Sciatic nerve (tissue), 2 donors: ENCODE data around the gene FKBP8. TPM values are rescaled to one million over a fixed set of nuclear protein-coding genes. Genes with fewer than 3 reads are reported as not detected.

Source experiments
- ATAC-seq: fragments of 200-7000 bp; cut with Tn5 transposase; one replicate; pipeline ENCODE4 v1.9.1; 2020; ENCODE audit warnings: mild to moderate bottlenecking, moderate library complexity
- DNase-seq: peaks from one replicate; pipeline ENCODE4 v3.0.0-alpha.2; 2020; ENCODE audit warnings: low spot score
- intact Hi-C: fragments of 100-400 bp; cut with DNase I; formaldehyde crosslinking; loops from one replicate; pipeline ENCODE4 v1.14.2; 2022
- total RNA-seq: library from RNA; stranded (reverse); fragmentation: NEBNext Ultra II Directional; extraction: Animal tissue kit (Norgen Biotek cat#: 25700); gene quantifications from one replicate; pipeline ENCODE4 v1.2.1, GENCODE V29; 2021
- donor health status: DM: no; HTN: no; CAD: no.
- donor health status: DM: no; HTN: no; CAD: no.

FKBP8 gene
- total RNA-seq, 1 donor from 2014 or later, result 296 TPM

GRCh38 chr19:18506101-18506930, 37.1 kb downstream of the FKBP8 start:
- intact Hi-C loops, result no loop called here
- DNase-seq (no peak), ATAC-seq (no peak)

DNA sequence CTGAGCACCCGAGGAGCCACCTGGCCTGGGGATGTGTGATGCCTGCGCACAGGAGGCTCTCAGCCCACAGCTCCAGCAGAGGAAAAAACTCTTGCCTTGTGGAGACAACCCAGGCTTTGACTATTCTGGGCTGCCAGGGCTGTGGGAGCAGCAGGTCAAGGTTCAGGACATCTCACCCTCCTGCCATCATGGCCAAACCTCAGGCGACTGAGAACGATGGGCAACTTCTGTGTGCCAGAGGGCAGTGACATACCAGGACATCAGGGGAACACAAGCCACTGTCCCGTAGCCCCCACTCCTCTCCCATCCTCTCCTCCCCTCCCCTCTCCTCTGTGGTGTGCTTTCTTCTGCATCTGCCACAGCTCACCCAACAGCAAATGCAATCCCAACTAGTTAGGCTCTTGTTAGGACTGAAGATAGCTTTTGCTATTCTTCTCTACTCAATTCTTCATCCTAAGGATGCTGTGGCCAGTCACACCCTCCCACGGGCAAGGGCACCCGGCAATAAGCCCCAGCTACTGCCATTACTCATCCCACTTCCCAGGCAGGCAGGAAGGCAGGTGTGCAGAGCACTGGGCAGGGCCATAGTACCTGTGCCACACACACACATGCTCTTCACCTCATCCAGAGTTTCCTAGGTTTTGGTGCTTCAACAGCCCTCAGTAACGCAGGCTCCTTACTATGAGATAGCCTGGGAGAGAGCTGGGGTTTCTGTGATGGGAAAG, 38.3 kb downstream of the FKBP8 start:
- ATAC-seq, result no peak
- intact Hi-C loops, result no loop called here
- DNase-seq, result no peak

- DNase-seq (no peak), ATAC-seq (no peak)
- intact Hi-C loops, result no loop called here
Observed at GRCh38 chr19:18503971-18504885, 39.1 kb downstream of the FKBP8 start.

GRCh38 chr19:18503337-18503970, 39.9 kb downstream of the FKBP8 start:
- no peak for ATAC-seq
- DNase-seq, result no peak
- intact Hi-C loops, result no loop called here

GRCh38 chr19:18502638-18503294, 40.6 kb downstream of the FKBP8 start:
- DNase-seq (no peak), ATAC-seq (peak; percentile 56)
- intact Hi-C loops, result no loop called here

DNA sequence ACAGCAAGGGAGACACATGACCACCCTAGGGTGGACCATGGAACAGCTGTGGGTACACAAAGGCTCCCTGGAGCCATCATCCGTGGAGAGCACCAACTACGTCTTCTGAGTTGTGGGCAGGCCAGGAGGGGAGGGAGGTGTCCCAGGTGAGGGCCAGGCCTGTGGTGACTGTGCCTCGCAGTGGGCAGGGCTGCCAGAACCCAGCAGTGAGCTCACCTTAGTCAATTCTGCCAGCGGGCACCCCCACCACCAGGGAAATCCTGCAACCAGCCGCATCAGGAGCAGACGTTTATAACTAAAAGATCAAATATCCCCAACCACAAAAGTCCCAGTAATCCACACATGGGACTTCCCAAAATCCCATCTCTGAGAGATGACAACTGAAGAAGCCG, 41.1 kb downstream of the FKBP8 start:
- ATAC-seq (no peak), DNase-seq (no peak)
- intact Hi-C loops, result no loop called here

GRCh38 chr19:18501832-18502231, 41.5 kb downstream of the FKBP8 start:
- DNase-seq (no peak), ATAC-seq (peak; percentile 27)
- intact Hi-C loops, result no loop called here

DNA sequence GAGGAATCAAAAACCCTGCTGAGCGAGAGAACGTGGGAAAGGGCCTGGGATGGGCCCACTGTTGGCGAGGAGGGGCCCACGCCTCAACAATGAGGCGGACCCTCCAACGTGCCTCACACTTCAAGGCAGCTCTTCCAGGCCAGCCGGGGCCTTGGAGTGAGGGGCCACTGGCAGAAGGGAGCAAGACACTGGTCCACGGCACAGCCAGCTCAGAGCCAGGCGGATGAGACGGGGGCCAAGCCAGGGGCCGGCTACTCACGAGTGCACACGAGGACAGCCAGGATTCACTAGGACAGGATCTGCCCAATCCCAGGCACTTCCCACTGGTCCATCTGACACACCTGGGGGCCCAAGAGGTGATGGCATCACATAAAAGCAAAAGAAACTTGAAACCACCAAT, 42.0 kb downstream of the FKBP8 start:
- intact Hi-C loops, result no loop called here
- DNase-seq (no peak), ATAC-seq (no peak)

DNA sequence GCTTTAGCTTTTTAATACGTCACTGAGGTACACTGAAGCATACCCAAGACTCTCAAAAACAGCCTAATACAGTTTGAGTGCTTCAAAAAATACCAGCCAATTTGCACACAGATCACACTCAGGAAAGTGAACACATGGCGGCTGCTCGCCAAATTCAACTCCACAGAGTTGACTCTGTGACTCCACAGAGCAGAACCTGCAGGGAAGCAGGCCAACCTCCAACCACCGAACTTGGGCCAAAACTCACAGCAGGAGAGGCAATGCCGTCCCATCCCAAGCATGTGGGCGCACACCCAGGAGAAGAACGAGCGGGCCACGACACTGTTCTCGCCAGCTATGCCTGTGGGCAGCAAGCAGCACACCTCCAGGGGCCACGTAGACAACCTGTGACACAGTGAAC, 42.6 kb downstream of the FKBP8 start:
- peak; percentile 29 for ATAC-seq
- intact Hi-C loops, result no loop called here
- no peak for DNase-seq

DNA sequence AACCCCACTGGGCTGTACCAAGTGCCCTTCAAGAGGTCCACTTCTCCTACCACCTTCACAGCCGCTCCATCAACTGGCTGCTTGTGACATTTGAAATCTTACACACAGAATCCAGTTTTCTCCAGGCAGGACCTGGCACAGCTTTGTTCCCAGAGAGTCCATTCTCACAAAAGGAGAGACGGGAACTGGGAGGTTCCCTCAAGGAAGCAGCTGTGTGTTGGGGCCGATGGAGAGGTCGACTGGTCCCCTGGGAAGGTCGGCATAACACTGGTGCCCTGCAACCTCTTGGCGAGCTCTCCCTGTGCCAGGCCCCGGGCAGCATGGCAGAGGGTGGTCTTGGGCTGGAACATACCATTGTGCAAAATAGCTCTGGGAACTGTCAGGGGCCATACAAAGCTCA, 43.0 kb downstream of the FKBP8 start:
- ATAC-seq, result peak; percentile 31
- DNase-seq, result no peak
- intact Hi-C loops, result no loop called here

GRCh38 chr19:18499055-18499775, 44.2 kb downstream of the FKBP8 start:
- no peak for ATAC-seq
- intact Hi-C loops, result no loop called here
- DNase-seq, result no peak

GRCh38 chr19:18496980-18497256, 46.5 kb downstream of the FKBP8 start:
- intact Hi-C loops, result no loop called here
- no peak for ATAC-seq
- no peak for DNase-seq

DNA sequence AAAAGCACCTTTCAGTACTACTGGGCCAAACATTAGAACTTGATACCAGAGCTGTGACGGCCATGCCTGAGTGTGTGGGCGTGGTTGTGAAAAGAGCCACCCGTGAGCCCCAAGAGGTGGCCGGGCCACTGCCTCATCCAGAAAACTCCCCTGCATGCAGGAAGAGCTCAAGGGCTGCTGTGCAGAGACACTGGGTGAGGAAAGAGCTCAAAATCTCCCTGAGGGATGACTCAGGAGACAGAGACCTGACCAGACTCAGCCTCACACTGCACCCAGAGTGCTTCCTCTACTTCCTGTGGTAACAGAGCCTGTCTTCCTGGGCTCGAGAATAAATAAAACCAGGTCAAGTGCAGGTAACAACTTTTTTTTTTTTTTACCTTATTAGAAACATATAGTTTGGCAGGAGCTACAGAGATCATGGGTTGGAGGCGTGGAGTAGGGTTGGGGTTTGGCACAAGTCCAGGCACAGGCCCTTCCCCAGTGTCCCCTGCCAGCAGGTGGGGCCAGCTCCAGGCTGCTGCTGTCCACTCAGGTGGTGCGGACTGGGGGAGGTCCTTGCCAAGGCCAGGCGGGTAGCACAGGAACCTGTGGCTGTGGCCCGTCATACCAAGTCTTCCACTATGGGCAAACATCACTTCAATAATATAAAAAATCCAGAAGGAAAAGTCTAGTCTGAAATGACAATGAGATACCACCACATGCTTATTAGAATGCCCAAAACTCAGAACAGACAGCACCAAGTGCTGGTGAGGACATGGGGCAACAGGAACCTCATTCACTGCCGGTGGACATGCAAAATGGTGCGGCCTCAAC, 47.0 kb downstream of the FKBP8 start:
- DNase-seq, result no peak
- intact Hi-C loops, result no loop called here
- no peak for ATAC-seq

- intact Hi-C loops, result no loop called here
- ATAC-seq (no peak), DNase-seq (no peak)
Observed at GRCh38 chr19:18495204-18495911, 48.0 kb downstream of the FKBP8 start.

DNA sequence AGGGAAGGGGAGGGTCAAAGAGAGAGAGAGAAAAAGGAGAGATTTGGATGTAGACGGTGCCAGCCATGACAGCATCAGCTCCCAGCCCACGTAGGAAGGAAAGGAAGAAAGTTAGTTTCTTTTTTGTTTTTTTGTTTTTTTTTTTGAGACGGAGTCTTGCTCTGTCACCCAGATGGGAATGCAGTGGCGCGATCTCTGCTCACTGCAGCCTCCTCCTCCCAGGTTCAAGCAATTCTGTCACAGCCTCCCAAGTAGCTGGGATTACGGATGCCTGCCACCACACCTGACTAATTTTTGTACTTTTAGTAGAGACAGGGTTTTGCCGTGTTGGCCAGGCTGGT, 49.1 kb downstream of the FKBP8 start:
- intact Hi-C loops, result no loop called here
- DNase-seq (no peak), ATAC-seq (no peak)

DNA sequence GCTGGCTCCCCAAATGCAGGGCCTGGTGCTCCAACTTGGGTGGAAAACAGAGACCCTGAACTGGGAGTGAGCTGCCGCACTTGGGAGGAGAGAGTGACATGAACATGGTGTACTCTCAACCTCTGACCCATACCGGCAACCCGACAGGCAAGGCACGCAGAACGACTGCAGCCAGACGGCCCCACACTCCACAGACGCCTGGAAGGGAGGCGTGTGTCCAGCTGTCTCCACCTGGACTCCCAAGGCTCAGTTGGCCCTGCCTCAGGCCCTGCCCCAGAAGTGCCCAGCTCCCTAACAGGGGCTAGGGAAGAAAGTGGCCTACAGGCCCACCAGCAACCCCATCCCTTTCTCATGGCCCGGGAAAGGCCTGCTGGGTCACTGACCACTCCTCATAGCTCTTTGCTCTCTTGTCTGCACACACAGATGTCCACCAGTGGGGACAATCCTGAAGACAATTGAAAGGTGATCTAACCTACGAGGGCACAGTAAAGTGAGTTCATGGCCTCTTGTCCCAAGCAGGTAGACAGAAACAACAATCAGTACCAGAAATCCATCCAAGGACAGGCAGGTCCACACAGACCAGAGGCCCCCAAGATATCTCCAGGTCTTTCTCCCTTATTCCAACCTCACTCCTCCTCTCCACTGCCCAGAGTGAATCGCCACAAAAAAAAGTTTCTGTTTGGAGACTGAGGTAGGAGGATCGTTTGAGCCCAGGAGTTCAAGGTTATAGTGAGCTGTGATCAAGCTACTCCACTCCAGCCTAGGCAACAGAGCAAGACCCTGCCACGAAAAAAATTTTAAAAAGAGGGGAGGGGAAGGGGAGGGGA, 49.7 kb downstream of the FKBP8 start:
- intact Hi-C loops, result no loop called here
- ATAC-seq (no peak), DNase-seq (no peak)
